BLaER1 (cell line): ENCODE data around the gene PIAS4.

Experiments
- H3K27ac ChIP-seq: shearing (Covaris generic); formaldehyde crosslinking; 2 replicates; pipeline ENCODE4 v1.8.1; 2022
- H3K27me3 ChIP-seq: shearing (Covaris generic); formaldehyde crosslinking; 2 replicates; pipeline ENCODE4 v1.8.1; 2022
- H3K36me3 ChIP-seq: shearing (Covaris generic); formaldehyde crosslinking; 2 replicates; pipeline ENCODE4 v1.8.1; 2022
- H3K4me1 ChIP-seq: shearing (Covaris generic); formaldehyde crosslinking; 2 replicates; pipeline ENCODE4 v1.8.1; 2022
- H3K4me2 ChIP-seq: shearing (Covaris generic); formaldehyde crosslinking; 2 replicates; pipeline ENCODE4 v1.8.1; 2022
- H3K4me3 ChIP-seq: shearing (Covaris generic); formaldehyde crosslinking; 2 replicates; pipeline ENCODE4 v1.8.1; 2022
- H3K9ac ChIP-seq: shearing (Covaris generic); formaldehyde crosslinking; 2 replicates; pipeline ENCODE4 v1.8.1; 2022
- H3K9me3 ChIP-seq: shearing (Covaris generic); formaldehyde crosslinking; 2 replicates; pipeline ENCODE4 v1.8.1; 2022
- H4K20me1 ChIP-seq: shearing (Covaris generic); formaldehyde crosslinking; 2 replicates; pipeline ENCODE4 v1.8.1; 2022
- Cebpa-rat ChIP-seq: shearing (Covaris generic); IDR thresholded peaks from 2 replicates; pipeline ENCODE4 v1.8.1; 2022

The PIAS4 gene

DNA sequence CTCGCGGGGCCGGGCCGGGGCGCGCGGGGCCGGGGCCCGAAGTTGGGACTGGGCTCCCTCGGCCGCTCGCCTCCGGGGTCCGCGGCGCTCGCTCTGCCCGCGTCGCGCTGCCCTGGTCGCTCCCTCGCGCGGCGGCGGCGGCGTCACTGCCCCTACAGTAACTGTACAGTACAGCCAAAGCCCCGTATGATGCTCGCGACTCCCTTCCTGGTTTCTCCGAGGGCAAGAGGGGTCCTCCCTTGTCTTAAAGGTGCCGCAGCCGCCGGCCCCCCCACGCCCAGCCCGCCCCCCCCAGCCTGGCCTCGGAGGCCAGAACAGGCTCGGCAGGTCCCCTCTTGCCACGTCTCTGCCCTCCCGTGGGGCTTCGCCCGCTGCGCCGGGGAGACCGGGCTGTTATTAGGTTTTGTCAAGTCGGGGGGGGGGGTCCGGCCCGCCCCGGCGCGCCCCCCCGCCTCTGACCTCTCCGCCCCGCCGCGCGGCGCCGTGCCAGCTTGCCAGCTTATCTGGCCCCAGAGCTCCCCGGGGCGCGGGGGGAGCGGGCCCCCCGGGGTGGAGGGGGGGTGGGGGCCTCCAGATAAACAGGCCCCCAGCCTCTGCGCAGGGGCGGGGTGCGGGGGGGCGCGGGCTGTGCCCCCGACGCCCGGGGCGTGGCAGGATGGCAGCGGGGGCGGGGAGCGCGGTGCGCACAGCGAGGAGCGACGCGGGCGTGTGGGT is 59.3 kb downstream of the PIAS4 start, which contains the start of gene ZBTB7A:
TSS of gene ZBTB7A (minus strand) at position 218 of the 714 bp plus-strand sequence. CDS start 11,667 bp downstream, outside the sequence.
- Histone ChIP-seq H3K4me1 (peaks cover 45% of the 10 kb centered on the region), H3K4me2 (peak within 1 kb of the TSS; percentile 93), H4K20me1 (peaks cover 34% of the 10 kb centered on the region), H3K4me3 (peak within 1 kb of the TSS; percentile 89), H3K9me3 (no peaks in the 10 kb centered on the region), H3K27me3 (no peaks in the 10 kb centered on the region), H3K36me3 (peaks cover 22% of the 10 kb centered on the region), H3K9ac (peak within 1 kb of the TSS; percentile 93), H3K27ac (peak within 1 kb of the TSS; percentile 90)
- no peak for TF ChIP-seq Cebpa-rat

- Histone ChIP-seq H3K9ac (peak overlapping the region; percentile 93), H3K4me2 (peak overlapping the region; percentile 93), H3K36me3 (peaks cover 15% of the 10 kb centered on the region), H4K20me1 (peaks cover 27% of the 10 kb centered on the region), H3K27me3 (no peaks in the 10 kb centered on the region), H3K27ac (peak overlapping the region; percentile 90), H3K4me3 (peak overlapping the region; percentile 89), H3K9me3 (no peaks in the 10 kb centered on the region), H3K4me1 (peaks cover 38% of the 10 kb centered on the region)
- TF ChIP-seq Cebpa-rat = no peak
Measured at GRCh38 chr19:4067396-4068046, 60.0 kb downstream of the PIAS4 start.

GRCh38 chr19:4068047-4068966 is 60.8 kb downstream of the PIAS4 start:
- Histone ChIP-seq H3K4me3 (peak overlapping the region; percentile 89), H3K4me2 (peak overlapping the region; percentile 93), H3K36me3 (peaks cover 7% of the 10 kb centered on the region), H3K4me1 (peaks cover 31% of the 10 kb centered on the region), H4K20me1 (peaks cover 19% of the 10 kb centered on the region), H3K9me3 (no peaks in the 10 kb centered on the region), H3K9ac (peak overlapping the region; percentile 93), H3K27me3 (no peaks in the 10 kb centered on the region), H3K27ac (peak overlapping the region; percentile 90)
- no peak for TF ChIP-seq Cebpa-rat

DNA sequence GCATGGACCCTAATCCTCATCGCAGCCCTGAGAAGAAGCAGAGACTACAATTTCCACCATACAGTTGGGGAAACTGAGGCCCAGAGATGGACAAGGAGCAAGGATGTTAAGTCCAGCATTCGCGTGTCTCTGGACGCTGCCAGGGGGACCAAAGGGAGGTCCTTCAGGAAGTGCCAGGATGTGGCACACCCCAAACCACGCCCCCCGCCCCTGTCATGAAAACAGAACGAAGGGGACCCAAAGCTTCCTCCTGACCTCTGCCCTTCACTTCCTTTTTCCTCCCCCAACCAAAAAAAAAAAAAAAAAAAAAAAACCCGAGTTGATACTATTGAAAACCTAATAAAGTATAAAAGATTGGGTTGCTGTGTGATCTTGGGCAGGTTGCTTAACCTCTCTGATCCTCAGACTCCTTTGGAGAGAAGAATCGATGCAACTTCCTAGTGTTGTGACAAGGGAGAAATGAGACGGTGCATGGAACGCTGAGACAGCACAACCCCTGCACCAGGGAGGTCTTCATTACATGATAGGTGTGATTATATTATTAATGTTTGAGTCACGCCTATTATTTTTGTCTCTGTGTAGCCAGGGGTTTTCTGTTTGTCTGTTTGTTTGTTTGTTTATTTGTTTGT is 61.9 kb downstream of the PIAS4 start:
- H3K9ac ChIP-seq = no peak overlapping the region
- H3K4me2 ChIP-seq = peak overlapping the region; percentile 93
- no peaks in the 10 kb centered on the region for H3K36me3 ChIP-seq
- H3K27ac ChIP-seq = no peak overlapping the region
- no peak overlapping the region for H3K4me3 ChIP-seq
- peaks cover 8% of the 10 kb centered on the region for H4K20me1 ChIP-seq
- no peaks in the 10 kb centered on the region for H3K9me3 ChIP-seq
- peaks cover 28% of the 10 kb centered on the region for H3K4me1 ChIP-seq
- TF ChIP-seq Cebpa-rat = no peak
- H3K27me3 ChIP-seq = no peaks in the 10 kb centered on the region

GRCh38 chr19:4071610-4072009 is 64.1 kb downstream of the PIAS4 start:
- Histone ChIP-seq H3K4me3 (no peak overlapping the region), H3K4me1 (peaks cover 41% of the 10 kb centered on the region), H3K36me3 (no peaks in the 10 kb centered on the region), H3K27me3 (no peaks in the 10 kb centered on the region), H3K27ac (no peak overlapping the region), H3K4me2 (no peak overlapping the region), H3K9me3 (no peaks in the 10 kb centered on the region), H3K9ac (no peak overlapping the region), H4K20me1 (no peaks in the 10 kb centered on the region)
- TF ChIP-seq Cebpa-rat = no peak

DNA sequence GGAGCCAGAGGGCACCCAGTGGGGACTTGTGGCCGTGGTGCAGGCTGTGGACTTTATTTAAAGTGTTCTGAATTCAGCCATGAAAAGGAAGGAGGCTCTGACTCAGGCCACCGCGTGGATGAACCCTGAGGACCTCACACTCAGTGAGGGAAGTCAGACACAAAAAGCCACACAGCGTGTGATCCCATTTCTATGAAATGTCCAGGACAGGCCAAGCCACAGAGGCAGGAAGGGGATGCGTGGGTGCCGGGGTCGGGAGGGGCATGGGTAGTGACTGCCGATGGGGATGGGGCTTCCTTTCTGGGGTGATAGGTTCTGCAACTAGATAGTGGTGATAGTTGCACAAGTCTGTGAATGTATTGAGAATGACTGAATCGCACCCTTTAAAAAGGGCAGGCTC is 67.8 kb downstream of the PIAS4 start:
- Histone ChIP-seq H3K4me2 (0 out of 2 replicates have a peak overlapping the region, but pooled peaks have one; percentile 42), H3K9me3 (no peaks in the 10 kb centered on the region), H3K4me1 (peaks cover 50% of the 10 kb centered on the region), H3K9ac (no peak overlapping the region), H3K4me3 (no peak overlapping the region), H4K20me1 (no peaks in the 10 kb centered on the region), H3K27me3 (no peaks in the 10 kb centered on the region), H3K36me3 (no peaks in the 10 kb centered on the region), H3K27ac (0 out of 2 replicates have a peak overlapping the region, but pooled peaks have one; percentile 15)
- no peak for TF ChIP-seq Cebpa-rat

- Histone ChIP-seq H3K27ac (peak overlapping the region; percentile 87), H3K4me3 (peak overlapping the region; percentile 59; the same call in 1 of the 2 replicates), H3K9ac (peak overlapping the region; percentile 75), H3K9me3 (no peaks in the 10 kb centered on the region), H3K4me2 (peak overlapping the region; percentile 95), H3K36me3 (no peaks in the 10 kb centered on the region), H4K20me1 (no peaks in the 10 kb centered on the region), H3K27me3 (no peaks in the 10 kb centered on the region), H3K4me1 (peaks cover 52% of the 10 kb centered on the region)
- TF ChIP-seq Cebpa-rat = no peak
Measured at GRCh38 chr19:4077007-4077374, 69.5 kb downstream of the PIAS4 start.

- Histone ChIP-seq H3K9me3 (no peaks in the 10 kb centered on the region), H3K27me3 (no peaks in the 10 kb centered on the region), H3K27ac (peak overlapping the region; percentile 87), H4K20me1 (no peaks in the 10 kb centered on the region), H3K4me2 (peak overlapping the region; percentile 95), H3K9ac (peak overlapping the region; percentile 75), H3K4me1 (peaks cover 56% of the 10 kb centered on the region), H3K4me3 (peak overlapping the region; percentile 59), H3K36me3 (no peaks in the 10 kb centered on the region)
- no peak for TF ChIP-seq Cebpa-rat
Measured at GRCh38 chr19:4077800-4078684, 70.5 kb downstream of the PIAS4 start.
